Measurements from ENCODE around the gene APLP2. TPM values are rescaled to one million over a fixed set of nuclear protein-coding genes. Genes with fewer than 3 reads are reported as not detected.

Gene APLP2
- total RNA-seq, 1 experiment from 2014 or later = 345 TPM

- no peak overlapping the region for H3K27ac Mint-ChIP-seq
- ATAC-seq (no peak), DNase-seq (ENCODE audit: low spot score) (no peak)
- no peaks in the 10 kb centered on the region for H3K9me3 Mint-ChIP-seq
- ChIA-PET POLR2A (no interaction called here), CTCF (interaction anchor here (5.1 kb wide), 1 partner anchor 12 kb away, joined by 34 read pairs; no protein-coding TSS in a partner anchor)
- no peak overlapping the region for H3K4me3 Mint-ChIP-seq
- H3K4me1 Mint-ChIP-seq = peaks cover 51% of the 10 kb centered on the region
- no peaks in the 10 kb centered on the region for H3K36me3 Mint-ChIP-seq
- TF ChIP-seq ZNF532 (CRISPR knock-in tag; IDR thresholded peaks at IDR 0.05; ENCODE audit: borderline replicate concordance) = no peak
- TF ChIP-seq MXD4 (CRISPR knock-in tag; IDR thresholded peaks at IDR 0.05; ENCODE audit: borderline replicate concordance) = no peak
- TF ChIP-seq FOXJ3 (CRISPR knock-in tag; IDR thresholded peaks at IDR 0.05; ENCODE audit: borderline replicate concordance) = no peak
- TF ChIP-seq CTCF (IDR thresholded peaks at IDR 0.05) = no peak
- no peak for TF ChIP-seq MYBL2 (CRISPR knock-in tag; IDR thresholded peaks at IDR 0.05)
- TF ChIP-seq ZBTB21 (CRISPR knock-in tag; IDR thresholded peaks at IDR 0.05; ENCODE audit: borderline replicate concordance) = no peak
- TF ChIP-seq MLX (CRISPR knock-in tag; IDR thresholded peaks at IDR 0.05) = no peak
- TF ChIP-seq ZNF317 (CRISPR knock-in tag; IDR thresholded peaks at IDR 0.05; ENCODE audit: borderline replicate concordance, low read depth) = no peak
- no peak for TF ChIP-seq TEAD4 (CRISPR knock-in tag; IDR thresholded peaks at IDR 0.05)
- no peak for TF ChIP-seq PRRX2 (CRISPR knock-in tag; IDR thresholded peaks at IDR 0.05)
- TF ChIP-seq GTF2I (CRISPR knock-in tag; conservative IDR thresholded peaks at IDR 0.05) = no peak
- no peak for TF ChIP-seq CDX4 (CRISPR knock-in tag; IDR thresholded peaks at IDR 0.05; ENCODE audit: borderline replicate concordance)
- TF ChIP-seq FOXP4 (CRISPR knock-in tag; IDR thresholded peaks at IDR 0.05) = no peak
- H3K27me3 Mint-ChIP-seq (ENCODE audit: low read depth) = peaks cover 51% of the 10 kb centered on the region
Observed at GRCh38 chr11:130157840-130158239, 88.1 kb downstream of the APLP2 start.

GRCh38 chr11:130159139-130159538, 89.4 kb downstream of the APLP2 start:
- no peak for DNase-seq (ENCODE audit: low spot score)
- Mint-ChIP-seq H3K4me3 (peak overlapping the region; percentile 71), H3K27me3 (ENCODE audit: low read depth) (peaks cover 55% of the 10 kb centered on the region), H3K4me1 (peaks cover 51% of the 10 kb centered on the region), H3K27ac (no peak overlapping the region), H3K9me3 (no peaks in the 10 kb centered on the region), H3K36me3 (no peaks in the 10 kb centered on the region)
- CTCF ChIA-PET = interaction anchor here (5.1 kb wide), 1 partner anchor 13 kb away, joined by 34 read pairs; no protein-coding TSS in a partner anchor
- POLR2A ChIA-PET = interaction anchor here (2.3 kb wide), 1 partner anchor 13 kb away, joined by 10 read pairs; no protein-coding TSS in a partner anchor
- no peak for ATAC-seq
- TF ChIP-seq ZNF425 (CRISPR knock-in tag; conservative IDR thresholded peaks at IDR 0.05) = no peak
- no peak for TF ChIP-seq ZNF219 (CRISPR knock-in tag; IDR thresholded peaks at IDR 0.05; ENCODE audit: borderline replicate concordance)
- no peak for TF ChIP-seq MLX (CRISPR knock-in tag; IDR thresholded peaks at IDR 0.05)
- no peak for TF ChIP-seq ZSCAN18 (CRISPR knock-in tag; IDR thresholded peaks at IDR 0.05)
- no peak for TF ChIP-seq ERG (CRISPR knock-in tag; IDR thresholded peaks at IDR 0.05)
- TF ChIP-seq ELF4 (CRISPR knock-in tag; IDR thresholded peaks at IDR 0.05; ENCODE audit: low read depth) = no peak
- no peak for TF ChIP-seq ZNF396 (CRISPR knock-in tag; IDR thresholded peaks at IDR 0.05; ENCODE audit: borderline replicate concordance)

Measured in WTC11 (cell line).